GM23338 (cell line): ENCODE data around the gene IFT43.

Experiments used
- CTCF ChIP-seq, 2 experiments: fragments of 200-600 bp in 1 of 2; sonication (generic) in 1 of 2; conservative IDR thresholded peaks; 2 replicates each; pipeline versions ENCODE4 v1.5.1 to v1.6.1; 2016 to 2017; ENCODE audit warnings: antibody characterized with exemption in 2 of 2, low read depth in 2 of 2, mild to moderate bottlenecking in 2 of 2, moderate library complexity in 1 of 2
- EZH2 ChIP-seq: fragments of 200-600 bp; sonication (generic); IDR thresholded peaks from one replicate; pipeline ENCODE4 v1.8.0; 2017; ENCODE audit warnings: antibody characterized with exemption, mild to moderate bottlenecking, low read depth; ENCODE audit not compliant: unreplicated experiment
- JUNB ChIP-seq: IDR thresholded peaks from one replicate; pipeline ENCODE4 v1.6.1; 2016; ENCODE audit warnings: antibody characterized with exemption; ENCODE audit not compliant: unreplicated experiment
- REST ChIP-seq: IDR thresholded peaks from one replicate; pipeline ENCODE4 v1.6.1; 2018; ENCODE audit warnings: antibody characterized with exemption; ENCODE audit not compliant: unreplicated experiment
- STAT1 ChIP-seq: IDR thresholded peaks from one replicate; pipeline ENCODE4 v1.6.1; 2016; ENCODE audit warnings: antibody characterized with exemption; ENCODE audit not compliant: unreplicated experiment

- TF ChIP-seq REST (no peak), CTCF (conservative IDR thresholded peaks at IDR 0.05; ENCODE audit: low read depth in 2 of 2) (no peak), STAT1 (no peak), JUNB (no peak), EZH2 (no peak)
Measured at GRCh38 chr14:75980856-75981255, 4.7 kb upstream of the IFT43 start.
